PC-3 (cell line): ENCODE results near the gene SLC12A9. TPM values are rescaled to one million over a fixed set of nuclear protein-coding genes. Genes with fewer than 3 reads are reported as not detected.

ENCODE experiments used
- ATAC-seq: fragments of 200-7000 bp; cut with Tn5 transposase; 2 replicates; pipeline ENCODE4 v1.9.1; 2020; ENCODE audit warnings: mild to moderate bottlenecking, moderate library complexity
- BruUV-seq: library from RNA; stranded (reverse); fragments of 400-500 nt; replicated peaks from 2 replicates; lab custom pipeline; 2021; lab: Mats Ljungman, UMichigan
- CTCF ChIA-PET: fragments of 300-600 bp; sonication (Branson Sonifier 250); formaldehyde crosslinking; loops from one replicate; lab custom pipeline; 2022; ENCODE audit warnings: antibody characterized with exemption; lab: Charles Lee
- POLR2A ChIA-PET: fragments of 300-600 bp; sonication (Branson Sonifier 250); formaldehyde crosslinking; loops from one replicate; lab custom pipeline; 2022; ENCODE audit warnings: antibody characterized with exemption; ENCODE audit not compliant: unreplicated experiment; lab: Charles Lee
- DNase-seq: peaks from one replicate; pipeline ENCODE4 v3.0.0-alpha.2; 2015
- H2AFZ ChIP-seq: fragments of 300-600 bp; sonication (generic); 2 replicates; pipeline ENCODE4 v1.6.0; 2016; ENCODE audit warnings: antibody characterized with exemption, low read length
- H3F3A ChIP-seq: fragments of 300-600 bp; sonication (generic); one replicate; pipeline ENCODE4 v1.6.0; 2017; ENCODE audit warnings: antibody characterized with exemption, low read length, control low read depth, mild to moderate bottlenecking; ENCODE audit not compliant: unreplicated experiment
- H3K27ac ChIP-seq: fragments of 300-600 bp; sonication (generic); 2 replicates; pipeline ENCODE4 v1.5.1; 2016; ENCODE audit warnings: mild to moderate bottlenecking, low read length
- H3K27me3 ChIP-seq: fragments of 300-600 bp; sonication (generic); 2 replicates; pipeline ENCODE4 v1.6.1; 2016; ENCODE audit warnings: low read length, mixed read lengths
- H3K36me3 ChIP-seq: fragments of 300-600 bp; sonication (generic); 2 replicates; pipeline ENCODE4 v1.6.1; 2016; ENCODE audit warnings: low read depth, mixed run types, low read length, mixed read lengths
- H3K4me1 ChIP-seq: fragments of 300-600 bp; sonication (generic); 2 replicates; pipeline ENCODE4 v1.5.1; 2016; ENCODE audit warnings: low read length; ENCODE audit not compliant: insufficient read depth
- H3K4me2 ChIP-seq: fragments of 300-600 bp; sonication (generic); 2 replicates; pipeline ENCODE4 v1.6.0; 2016; ENCODE audit warnings: low read length
- H3K4me3 ChIP-seq: fragments of 300-600 bp; sonication (generic); 2 replicates; pipeline ENCODE4 v1.5.1; 2016; ENCODE audit warnings: mild to moderate bottlenecking, low read length, mixed read lengths
- H3K79me2 ChIP-seq: fragments of 300-600 bp; sonication (generic); 2 replicates; pipeline ENCODE4 v1.6.1; 2017; ENCODE audit warnings: low read length, mixed read lengths
- H3K9ac ChIP-seq: fragments of 300-600 bp; sonication (generic); 2 replicates; pipeline ENCODE4 v1.6.0; 2016; ENCODE audit warnings: mild to moderate bottlenecking, low read length
- H3K9me2 ChIP-seq: fragments of 300-600 bp; sonication (generic); replicated peaks from 2 replicates; pipeline ENCODE4 v1.6.1; 2016; ENCODE audit warnings: mixed run types, low read length, mixed read lengths
- H3K9me3 ChIP-seq: fragments of 300-600 bp; sonication (generic); 2 replicates; pipeline ENCODE4 v1.6.1; 2016; ENCODE audit warnings: low read length, mixed read lengths
- H4K20me1 ChIP-seq: fragments of 300-600 bp; sonication (generic); 2 replicates; pipeline ENCODE4 v1.6.1; 2016; ENCODE audit warnings: low read length, mixed read lengths
- EZH2 ChIP-seq: fragments of 300-600 bp; sonication (generic); IDR thresholded peaks from one replicate; pipeline ENCODE4 v1.6.1; 2017; ENCODE audit warnings: antibody characterized with exemption, mild to moderate bottlenecking, low read length; ENCODE audit not compliant: unreplicated experiment
- EZH2phosphoT487 ChIP-seq: fragments of 300-600 bp; sonication (generic); IDR thresholded peaks from 2 replicates; pipeline ENCODE4 v1.6.1; 2018; ENCODE audit warnings: mild to moderate bottlenecking, antibody characterized with exemption, low read length, borderline replicate concordance
- intact Hi-C: fragments of 100-400 bp; cut with micrococcal nuclease; formaldehyde crosslinking; loops from 2 replicates; pipeline ENCODE4 v1.9.0; 2023
- total RNA-seq: library from RNA; depleted of rRNA; stranded (reverse); fragments of >200 nt; gene quantifications from 2 replicates; pipeline ENCODE4 v1.2.3, GENCODE V29; 2014
- TF ChIP-seq, protein P1 (sequence below): fragments of 300-600 bp; sonication (generic); conservative IDR thresholded peaks from 2 replicates; pipeline ENCODE4 v1.5.1; 2017; ENCODE audit warnings: antibody characterized with exemption, low read depth, mild to moderate bottlenecking, low read length

Gene SLC12A9
- total RNA-seq, 1 experiment from 2014 or later: 31.2 TPM

DNA sequence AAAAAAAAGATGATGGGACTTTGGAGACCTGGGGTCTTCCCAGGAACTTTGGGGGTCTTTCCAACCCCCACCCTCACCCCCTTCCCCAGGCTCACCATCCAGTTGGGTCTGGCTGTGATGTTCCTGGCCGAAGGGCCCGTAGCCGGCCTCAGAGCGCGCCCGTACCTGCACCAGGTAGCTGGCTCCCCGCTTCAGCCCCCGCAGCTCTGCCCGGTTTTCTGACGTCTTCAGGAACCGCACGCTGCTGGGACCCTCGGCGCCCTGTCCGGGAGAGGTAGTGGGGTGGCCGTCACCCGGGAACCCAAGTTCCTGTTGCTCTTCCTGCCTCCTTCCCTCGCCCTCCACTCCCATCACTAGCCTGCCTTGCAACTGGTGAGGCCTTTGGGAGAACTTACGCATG lies 35.4 kb upstream of the SLC12A9 start:
- Histone ChIP-seq H3K9me2 (no peaks in the 10 kb centered on the region), H3F3A (no peaks in the 10 kb centered on the region), H3K27me3 (no peaks in the 10 kb centered on the region), H3K4me3 (no peak overlapping the region), H3K9me3 (no peaks in the 10 kb centered on the region), H3K4me1 (no peaks in the 10 kb centered on the region), H2AFZ (no peak overlapping the region), H3K9ac (no peak overlapping the region), H3K79me2 (no peaks in the 10 kb centered on the region), H4K20me1 (no peaks in the 10 kb centered on the region), H3K4me2 (no peak overlapping the region), H3K27ac (no peak overlapping the region), H3K36me3 (peaks cover 37% of the 10 kb centered on the region)
- ChIA-PET POLR2A (no interaction called here), CTCF (no interaction called here)
- BruUV-seq: no TSS peak
- intact Hi-C loops: no loop called here
- DNase-seq (no peak), ATAC-seq (no peak)
- TF ChIP-seq, protein P1, sequence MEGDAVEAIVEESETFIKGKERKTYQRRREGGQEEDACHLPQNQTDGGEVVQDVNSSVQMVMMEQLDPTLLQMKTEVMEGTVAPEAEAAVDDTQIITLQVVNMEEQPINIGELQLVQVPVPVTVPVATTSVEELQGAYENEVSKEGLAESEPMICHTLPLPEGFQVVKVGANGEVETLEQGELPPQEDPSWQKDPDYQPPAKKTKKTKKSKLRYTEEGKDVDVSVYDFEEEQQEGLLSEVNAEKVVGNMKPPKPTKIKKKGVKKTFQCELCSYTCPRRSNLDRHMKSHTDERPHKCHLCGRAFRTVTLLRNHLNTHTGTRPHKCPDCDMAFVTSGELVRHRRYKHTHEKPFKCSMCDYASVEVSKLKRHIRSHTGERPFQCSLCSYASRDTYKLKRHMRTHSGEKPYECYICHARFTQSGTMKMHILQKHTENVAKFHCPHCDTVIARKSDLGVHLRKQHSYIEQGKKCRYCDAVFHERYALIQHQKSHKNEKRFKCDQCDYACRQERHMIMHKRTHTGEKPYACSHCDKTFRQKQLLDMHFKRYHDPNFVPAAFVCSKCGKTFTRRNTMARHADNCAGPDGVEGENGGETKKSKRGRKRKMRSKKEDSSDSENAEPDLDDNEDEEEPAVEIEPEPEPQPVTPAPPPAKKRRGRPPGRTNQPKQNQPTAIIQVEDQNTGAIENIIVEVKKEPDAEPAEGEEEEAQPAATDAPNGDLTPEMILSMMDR: no peak
- TF ChIP-seq EZH2 (no peak), EZH2phosphoT487 (no peak)

DNA sequence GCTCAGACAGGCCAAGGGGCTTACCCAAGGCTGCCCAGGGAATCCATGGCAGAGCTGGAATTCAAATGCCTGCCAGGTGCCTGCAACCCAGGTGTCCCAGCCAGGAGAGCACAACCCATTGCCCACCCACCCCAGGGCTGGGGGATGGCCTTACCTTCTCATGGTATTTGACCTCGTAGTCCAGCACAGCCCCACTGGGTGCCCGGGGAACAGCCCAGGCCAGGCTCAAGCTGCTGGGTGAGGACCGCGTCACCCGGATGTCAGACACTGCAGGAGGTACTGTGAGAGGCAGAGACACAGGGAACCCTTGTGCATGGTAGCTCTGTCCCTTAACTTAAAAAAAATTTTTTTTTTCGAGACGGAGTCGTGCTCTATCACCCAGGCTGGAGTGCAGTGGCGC lies 34.1 kb upstream of the SLC12A9 start:
- Histone ChIP-seq H3K4me1 (no peaks in the 10 kb centered on the region), H3K27me3 (no peaks in the 10 kb centered on the region), H3K27ac (no peak overlapping the region), H3K36me3 (peaks cover 42% of the 10 kb centered on the region), H3K4me3 (no peak overlapping the region), H3K9me2 (no peaks in the 10 kb centered on the region), H2AFZ (no peak overlapping the region), H3K9me3 (no peaks in the 10 kb centered on the region), H3K79me2 (no peaks in the 10 kb centered on the region), H4K20me1 (no peaks in the 10 kb centered on the region), H3K9ac (no peak overlapping the region), H3K4me2 (no peak overlapping the region), H3F3A (no peaks in the 10 kb centered on the region)
- ATAC-seq (no peak), DNase-seq (no peak)
- BruUV-seq: no TSS peak
- ChIA-PET POLR2A (no interaction called here), CTCF (no interaction called here)
- TF ChIP-seq, protein P1: no peak
- no peak for TF ChIP-seq EZH2
- no peak for TF ChIP-seq EZH2phosphoT487
- intact Hi-C loops: no loop called here

- no TSS peak for BruUV-seq
- ATAC-seq (no peak), DNase-seq (no peak)
- H2AFZ ChIP-seq: no peak overlapping the region
- H3K9me2 ChIP-seq: no peaks in the 10 kb centered on the region
- no peaks in the 10 kb centered on the region for H3K4me1 ChIP-seq
- H4K20me1 ChIP-seq: no peaks in the 10 kb centered on the region
- POLR2A ChIA-PET: no interaction called here
- CTCF ChIA-PET: no interaction called here
- intact Hi-C loops: no loop called here
- H3K36me3 ChIP-seq: peaks cover 46% of the 10 kb centered on the region
- peaks cover 3% of the 10 kb centered on the region; the same call in 1 of the 2 replicates for H3K79me2 ChIP-seq
- H3K27me3 ChIP-seq: no peaks in the 10 kb centered on the region
- no peak overlapping the region for H3K4me2 ChIP-seq
- H3F3A ChIP-seq: no peaks in the 10 kb centered on the region
- TF ChIP-seq, protein P1: no peak
- TF ChIP-seq EZH2phosphoT487 (no peak), EZH2 (no peak)
- no peaks in the 10 kb centered on the region for H3K9me3 ChIP-seq
- H3K9ac ChIP-seq: no peak overlapping the region
- H3K4me3 ChIP-seq: no peak overlapping the region
- H3K27ac ChIP-seq: no peak overlapping the region
These were observed 33.7 kb upstream of the SLC12A9 start for GRCh38 chr7:100818825-100819224.
